K562 (cell line): ENCODE data around the gene GNAT2. TPM values are rescaled to one million over a fixed set of nuclear protein-coding genes. Genes with fewer than 3 reads are reported as not detected.

Experiments
- ESRRA ChIP-seq: fragments of 450-650 bp; IDR thresholded peaks from 2 replicates; pipeline ENCODE4 v1.6.1; 2014; ENCODE audit warnings: low read depth, mild to moderate bottlenecking, moderate library complexity, borderline replicate concordance
- MCM2 ChIP-seq: fragments of 450-650 bp; IDR thresholded peaks from 2 replicates; pipeline ENCODE4 v1.6.1; 2017; ENCODE audit warnings: low read depth, mild to moderate bottlenecking
- MCM7 ChIP-seq, 2 experiments: fragments of 450-650 bp; IDR thresholded peaks; 2 replicates each; pipeline ENCODE4 v1.6.1; 2016 to 2018
- NFE2L1 ChIP-seq: fragments of 450-650 bp; IDR thresholded peaks from 2 replicates; pipeline ENCODE4 v1.6.1; 2016; ENCODE audit warnings: missing genetic modification characterization, low read depth, mild to moderate bottlenecking, missing compliant biosample characterization, moderate library complexity, borderline replicate concordance
- PHB2 ChIP-seq: fragments of 450-650 bp; IDR thresholded peaks from 2 replicates; pipeline ENCODE4 v1.6.1; 2017; ENCODE audit warnings: low read depth
- PHTF2 ChIP-seq: fragments of 250-450 bp; sonication (Bioruptor Pico); IDR thresholded peaks from 2 replicates; pipeline ENCODE4 v1.5.0; 2021; ENCODE audit warnings: mild to moderate bottlenecking
- POLR2G ChIP-seq: fragments of 200-400 bp; formaldehyde crosslinking; IDR thresholded peaks from 2 replicates; pipeline ENCODE4 v1.6.1; 2017; ENCODE audit warnings: low read depth, mild to moderate bottlenecking, antibody characterized with exemption, low read length, moderate library complexity
- RBM17 ChIP-seq: fragments of 200-400 bp; formaldehyde crosslinking; IDR thresholded peaks from 2 replicates; pipeline ENCODE4 v1.6.1; 2017; ENCODE audit warnings: low read depth, mild to moderate bottlenecking, low read length, borderline replicate concordance
- ZNF436 ChIP-seq: fragments of 250-450, 450-650 bp; sonication (Bioruptor Pico); formaldehyde crosslinking; IDR thresholded peaks from 2 replicates; pipeline ENCODE4 v1.7.0; 2020; ENCODE audit warnings: mild to moderate bottlenecking
- polyA plus RNA-seq, 8 experiments: library from polyadenylated mRNA; depleted of rRNA in 4 of 8; stranded (reverse) in 5 of 8; unstranded in 3 of 8; fragments of >200 nt; fragmentation: Nextera tagmentation in 2 of 8; fragmentation: Illumina TruSeq in 1 of 8; extraction: Ambion mirVana in 2 of 8; extraction: Trizol in 1 of 8; gene quantifications; 2 replicates each; pipeline versions ENCODE4 v1.2.1 to v1.2.3, GENCODE V29; 2011 to 2014; ENCODE audit warnings: inconsistent platforms in 1 of 8, missing spikeins in 1 of 8
- total RNA-seq, 7 experiments: library from RNA; depleted of rRNA in 6 of 7; stranded (reverse); fragments of >200 nt in 6 of 7; fragmentation: Illumina TruSeq in 2 of 7; extraction: Trizol in 2 of 7; gene quantifications; 2 replicates each; pipeline versions ENCODE4 v1.2.1 to v1.2.3, GENCODE V29; 2011 to 2021; ENCODE audit warnings: low replicate concordance in 1 of 7
- TF ChIP-seq, protein P1 (sequence below), 2 experiments: fragments of 450-650 bp; IDR thresholded peaks; 2 replicates each; pipeline ENCODE4 v1.6.1; 2016; ENCODE audit warnings: mild to moderate bottlenecking in 2 of 2, borderline replicate concordance in 1 of 2, low read depth in 1 of 2, moderate library complexity in 1 of 2
- TF ChIP-seq, protein P2 (sequence below): sonication (generic); formaldehyde crosslinking; IDR thresholded peaks from 2 replicates; pipeline ENCODE4 v1.8.0; 2022; ENCODE audit warnings: missing genetic modification reagents, mild to moderate bottlenecking, moderate library complexity, borderline replicate concordance
- TF ChIP-seq, protein P3 (sequence below): sonication (generic); formaldehyde crosslinking; IDR thresholded peaks from 2 replicates; pipeline ENCODE4 v1.5.0; 2020; ENCODE audit warnings: missing genetic modification reagents
- TF ChIP-seq, protein P4 (sequence below): fragments of 250-450 bp; sonication (Bioruptor Pico); IDR thresholded peaks from 2 replicates; pipeline ENCODE4 v1.5.0; 2021; ENCODE audit warnings: mild to moderate bottlenecking, moderate library complexity

Gene GNAT2
- total and polyA plus RNA-seq, 9 of the 15 experiments (the other 6 are each of a cell fraction or from before 2014, with no cell fraction given) = 0.06 to 0.52 (median 0.24) TPM; not detected in 1

DNA sequence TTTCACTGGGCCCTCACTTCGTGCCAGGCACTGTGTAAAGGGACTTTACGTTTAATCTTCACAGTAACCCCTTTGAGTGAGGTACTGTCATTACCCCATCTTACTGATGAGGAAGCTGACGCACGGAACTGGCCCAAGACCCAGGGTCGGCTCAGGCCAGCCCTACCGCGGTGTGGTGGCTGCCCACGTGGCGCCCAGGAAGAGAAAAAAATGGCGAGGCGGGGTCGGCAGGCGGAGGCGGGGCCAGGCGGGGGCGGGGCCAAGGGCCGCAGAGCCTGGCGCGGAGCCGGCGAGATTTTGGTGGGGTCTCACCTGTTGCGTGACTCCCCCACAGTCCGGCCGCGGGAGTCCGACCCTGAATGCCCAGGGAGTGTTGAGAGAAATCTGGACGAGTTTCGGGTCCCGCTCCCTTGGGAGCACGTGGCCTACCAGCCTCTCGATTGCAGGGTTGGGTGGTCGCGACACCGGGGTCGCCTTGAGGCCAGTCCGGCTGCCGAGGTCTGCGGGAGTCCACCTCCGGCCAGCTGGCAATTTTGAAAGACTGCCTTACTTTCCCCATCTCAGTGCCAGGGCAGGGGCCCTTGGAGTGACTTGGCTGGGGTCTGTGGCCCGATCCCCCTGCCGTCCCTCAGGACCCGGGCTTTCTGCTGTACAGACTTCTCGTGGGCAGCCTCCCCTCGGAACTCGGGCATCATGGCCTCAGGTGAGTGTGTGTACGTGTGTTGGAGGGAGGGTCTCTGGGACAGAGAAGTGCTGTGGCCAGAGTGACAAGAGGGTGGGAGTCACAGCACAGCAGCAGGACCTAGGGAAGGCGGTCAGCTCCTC, at the start of gene GNAT2, which contains the start of gene AMPD2 (continued):
- TF ChIP-seq, protein P1, sequence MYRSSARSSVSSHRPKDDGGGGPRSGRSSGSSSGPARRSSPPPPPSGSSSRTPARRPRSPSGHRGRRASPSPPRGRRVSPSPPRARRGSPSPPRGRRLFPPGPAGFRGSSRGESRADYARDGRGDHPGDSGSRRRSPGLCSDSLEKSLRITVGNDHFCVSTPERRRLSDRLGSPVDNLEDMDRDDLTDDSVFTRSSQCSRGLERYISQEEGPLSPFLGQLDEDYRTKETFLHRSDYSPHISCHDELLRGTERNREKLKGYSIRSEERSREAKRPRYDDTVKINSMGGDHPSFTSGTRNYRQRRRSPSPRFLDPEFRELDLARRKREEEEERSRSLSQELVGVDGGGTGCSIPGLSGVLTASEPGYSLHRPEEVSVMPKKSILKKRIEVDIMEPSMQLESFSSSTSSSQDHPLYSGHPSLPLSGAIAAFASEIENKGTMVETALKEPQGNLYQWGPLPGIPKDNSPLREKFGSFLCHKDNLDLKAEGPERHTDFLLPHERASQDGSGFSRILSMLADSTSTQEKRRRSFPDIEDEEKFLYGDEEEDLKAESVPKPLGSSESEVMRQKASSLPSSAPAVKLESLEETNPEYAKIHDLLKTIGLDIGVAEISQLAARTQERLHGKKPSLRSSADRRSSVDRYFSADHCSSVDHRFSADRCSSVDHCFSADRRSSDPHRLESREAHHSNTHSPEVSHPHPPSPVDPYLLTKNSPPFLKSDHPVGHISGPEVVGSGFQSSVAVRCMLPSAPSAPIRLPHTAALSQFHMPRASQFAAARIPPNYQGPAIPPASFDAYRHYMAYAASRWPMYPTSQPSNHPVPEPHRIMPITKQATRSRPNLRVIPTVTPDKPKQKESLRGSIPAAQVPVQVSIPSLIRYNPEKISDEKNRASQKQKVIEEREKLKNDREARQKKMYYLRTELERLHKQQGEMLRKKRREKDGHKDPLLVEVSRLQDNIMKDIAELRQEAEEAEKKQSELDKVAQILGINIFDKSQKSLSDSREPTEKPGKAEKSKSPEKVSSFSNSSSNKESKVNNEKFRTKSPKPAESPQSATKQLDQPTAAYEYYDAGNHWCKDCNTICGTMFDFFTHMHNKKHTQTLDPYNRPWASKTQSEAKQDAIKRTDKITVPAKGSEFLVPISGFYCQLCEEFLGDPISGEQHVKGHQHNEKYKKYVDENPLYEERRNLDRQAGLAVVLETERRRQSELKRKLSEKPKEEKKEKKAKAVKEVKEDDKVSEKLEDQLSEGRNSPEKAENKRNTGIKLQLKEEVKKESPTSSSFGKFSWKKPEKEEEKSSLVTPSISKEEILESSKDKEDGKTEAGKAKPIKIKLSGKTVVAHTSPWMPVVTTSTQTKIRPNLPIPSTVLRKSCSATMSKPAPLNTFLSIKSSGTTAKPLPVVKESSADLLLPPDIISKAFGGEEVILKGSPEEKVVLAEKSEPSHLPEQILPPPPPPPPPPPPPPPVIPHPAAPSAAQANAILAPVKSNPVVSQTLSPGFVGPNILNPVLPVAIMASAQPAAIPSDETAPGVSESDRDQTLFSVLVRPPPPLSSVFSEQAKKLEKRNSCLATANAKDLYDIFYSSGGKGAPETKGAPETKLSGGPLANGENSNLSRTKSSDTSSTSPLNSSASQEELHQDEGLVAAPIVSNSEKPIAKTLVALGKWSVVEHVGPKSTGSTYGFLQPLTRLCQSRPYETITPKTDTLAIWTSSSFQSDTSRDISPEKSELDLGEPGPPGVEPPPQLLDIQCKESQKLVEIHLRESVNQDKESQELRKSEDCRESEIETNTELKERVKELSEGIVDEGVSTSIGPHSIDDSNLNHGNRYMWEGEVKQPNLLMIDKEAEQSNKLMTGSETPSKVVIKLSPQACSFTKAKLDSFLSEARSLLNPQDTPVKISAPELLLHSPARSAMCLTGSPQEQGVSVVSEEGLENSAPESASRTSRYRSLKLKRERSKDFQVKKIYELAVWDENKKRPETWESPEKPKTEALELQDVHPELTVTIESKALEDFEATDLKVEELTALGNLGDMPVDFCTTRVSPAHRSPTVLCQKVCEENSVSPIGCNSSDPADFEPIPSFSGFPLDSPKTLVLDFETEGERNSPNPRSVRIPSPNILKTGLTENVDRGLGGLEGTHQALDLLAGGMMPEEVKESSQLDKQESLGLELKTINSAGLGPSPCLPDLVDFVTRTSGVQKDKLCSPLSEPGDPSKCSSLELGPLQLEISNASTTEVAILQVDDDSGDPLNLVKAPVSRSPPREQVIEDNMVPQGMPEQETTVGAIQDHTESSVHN (IDR thresholded peaks at IDR 0.05; ENCODE audit: borderline replicate concordance in 1 of 2, low read depth in 1 of 2) = 0 out of 4 replicates have a peak, but pooled peaks of 1 of the 2 experiments have one; percentile 20
- no peak for TF ChIP-seq PHTF2 (CRISPR knock-in tag)
- peak; percentile 86 for TF ChIP-seq POLR2G
- TF ChIP-seq, protein P2, sequence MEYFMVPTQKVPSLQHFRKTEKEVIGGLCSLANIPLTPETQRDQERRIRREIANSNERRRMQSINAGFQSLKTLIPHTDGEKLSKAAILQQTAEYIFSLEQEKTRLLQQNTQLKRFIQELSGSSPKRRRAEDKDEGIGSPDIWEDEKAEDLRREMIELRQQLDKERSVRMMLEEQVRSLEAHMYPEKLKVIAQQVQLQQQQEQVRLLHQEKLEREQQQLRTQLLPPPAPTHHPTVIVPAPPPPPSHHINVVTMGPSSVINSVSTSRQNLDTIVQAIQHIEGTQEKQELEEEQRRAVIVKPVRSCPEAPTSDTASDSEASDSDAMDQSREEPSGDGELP = peak; percentile 79
- TF ChIP-seq, protein P3, sequence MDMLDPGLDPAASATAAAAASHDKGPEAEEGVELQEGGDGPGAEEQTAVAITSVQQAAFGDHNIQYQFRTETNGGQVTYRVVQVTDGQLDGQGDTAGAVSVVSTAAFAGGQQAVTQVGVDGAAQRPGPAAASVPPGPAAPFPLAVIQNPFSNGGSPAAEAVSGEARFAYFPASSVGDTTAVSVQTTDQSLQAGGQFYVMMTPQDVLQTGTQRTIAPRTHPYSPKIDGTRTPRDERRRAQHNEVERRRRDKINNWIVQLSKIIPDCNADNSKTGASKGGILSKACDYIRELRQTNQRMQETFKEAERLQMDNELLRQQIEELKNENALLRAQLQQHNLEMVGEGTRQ = peak; percentile 83
- TF ChIP-seq MCM7 (IDR thresholded peaks at IDR 0.05) = no peak
- no peak for TF ChIP-seq PHB2
- TF ChIP-seq ZNF436 (CRISPR knock-in tag) = no peak
- no peak for TF ChIP-seq NFE2L1
- peak; percentile 10; the same call in 1 of the 2 replicates for TF ChIP-seq ESRRA
- no peak for TF ChIP-seq MCM2
- TF ChIP-seq, protein P4, sequence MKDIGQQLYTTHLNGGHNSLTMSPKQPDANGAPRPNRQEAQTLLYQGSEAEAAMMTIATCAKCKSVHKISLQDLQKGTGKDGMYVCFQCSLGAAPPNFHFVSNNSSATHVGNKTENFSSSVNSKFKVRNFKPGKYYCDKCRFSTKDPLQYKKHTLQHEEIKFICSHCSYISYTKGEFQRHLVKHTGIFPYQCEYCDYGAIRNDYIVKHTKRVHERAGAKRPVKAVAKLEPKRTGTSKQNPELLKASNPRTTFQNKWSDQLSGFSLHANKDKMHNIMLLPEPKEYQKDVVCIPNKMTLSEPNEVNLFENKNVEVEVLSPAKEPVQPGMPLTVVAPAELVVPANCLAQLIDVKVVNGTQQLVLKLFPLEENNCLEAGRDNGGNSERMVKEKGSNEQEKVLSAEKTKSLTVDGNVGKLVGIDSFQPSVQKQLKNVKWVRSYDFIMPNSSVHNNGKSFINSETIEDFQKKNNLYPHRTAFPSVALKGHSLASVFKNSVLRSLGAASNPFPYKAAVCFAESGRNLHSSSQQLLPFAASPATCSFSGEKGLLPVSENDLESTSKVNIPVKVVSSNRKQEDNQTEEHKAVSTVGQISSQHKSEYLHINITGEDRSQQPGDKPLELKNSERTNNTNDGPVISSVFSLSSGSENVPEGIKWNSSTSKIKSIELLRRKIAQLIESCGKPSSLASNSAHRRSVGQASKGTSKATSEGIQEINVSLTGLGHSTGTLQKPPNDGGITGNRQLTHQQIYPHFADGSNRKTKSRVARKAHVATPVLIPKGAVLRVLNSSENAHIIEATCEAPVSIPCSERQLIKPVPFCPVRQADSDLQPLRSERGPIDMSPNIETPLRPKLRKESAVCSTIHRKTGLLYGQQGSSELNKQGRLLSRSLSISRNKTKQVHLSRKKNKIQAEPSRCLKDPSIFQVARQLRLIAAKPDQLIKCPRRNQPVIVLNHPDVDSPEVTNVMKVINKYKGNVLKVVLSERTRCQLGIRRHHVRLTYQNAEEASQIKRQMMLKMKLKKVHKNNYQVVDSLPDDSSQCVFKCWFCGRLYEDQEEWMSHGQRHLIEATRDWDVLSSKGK (CRISPR knock-in tag) = no peak
- no peak for TF ChIP-seq RBM17
